PC-3 (cell line): Measurements from ENCODE around the gene NAA40. TPM values are rescaled to one million over a fixed set of nuclear protein-coding genes. Genes with fewer than 3 reads are reported as not detected.

Experiments used
- ATAC-seq: fragments of 200-7000 bp; cut with Tn5 transposase; 2 replicates; pipeline ENCODE4 v1.9.1; 2020; ENCODE audit warnings: mild to moderate bottlenecking, moderate library complexity
- Bru-seq: library from RNA; stranded (reverse); fragments of 400-500 nt; gene quantifications from one replicate; lab custom pipeline; 2021; lab: Mats Ljungman, UMichigan
- BruChase-seq, 2 experiments: library from RNA; stranded (reverse); fragments of 400-500 nt; gene quantifications; one replicate each; lab custom pipeline; 2021; lab: Mats Ljungman, UMichigan
- BruUV-seq: library from RNA; stranded (reverse); fragments of 400-500 nt; replicated peaks from 2 replicates; lab custom pipeline; 2021; lab: Mats Ljungman, UMichigan
- CTCF ChIA-PET: fragments of 300-600 bp; sonication (Branson Sonifier 250); formaldehyde crosslinking; loops from one replicate; lab custom pipeline; 2022; ENCODE audit warnings: antibody characterized with exemption; lab: Charles Lee
- POLR2A ChIA-PET: fragments of 300-600 bp; sonication (Branson Sonifier 250); formaldehyde crosslinking; loops from one replicate; lab custom pipeline; 2022; ENCODE audit warnings: antibody characterized with exemption; ENCODE audit not compliant: unreplicated experiment; lab: Charles Lee
- DNase-seq: peaks from one replicate; pipeline ENCODE4 v3.0.0-alpha.2; 2015
- H2AFZ ChIP-seq: fragments of 300-600 bp; sonication (generic); 2 replicates; pipeline ENCODE4 v1.6.0; 2016; ENCODE audit warnings: antibody characterized with exemption, low read length
- H3F3A ChIP-seq: fragments of 300-600 bp; sonication (generic); one replicate; pipeline ENCODE4 v1.6.0; 2017; ENCODE audit warnings: antibody characterized with exemption, low read length, control low read depth, mild to moderate bottlenecking; ENCODE audit not compliant: unreplicated experiment
- H3K27ac ChIP-seq: fragments of 300-600 bp; sonication (generic); 2 replicates; pipeline ENCODE4 v1.5.1; 2016; ENCODE audit warnings: mild to moderate bottlenecking, low read length
- H3K27me3 ChIP-seq: fragments of 300-600 bp; sonication (generic); 2 replicates; pipeline ENCODE4 v1.6.1; 2016; ENCODE audit warnings: low read length, mixed read lengths
- H3K36me3 ChIP-seq: fragments of 300-600 bp; sonication (generic); 2 replicates; pipeline ENCODE4 v1.6.1; 2016; ENCODE audit warnings: low read depth, mixed run types, low read length, mixed read lengths
- H3K4me1 ChIP-seq: fragments of 300-600 bp; sonication (generic); 2 replicates; pipeline ENCODE4 v1.5.1; 2016; ENCODE audit warnings: low read length; ENCODE audit not compliant: insufficient read depth
- H3K4me2 ChIP-seq: fragments of 300-600 bp; sonication (generic); 2 replicates; pipeline ENCODE4 v1.6.0; 2016; ENCODE audit warnings: low read length
- H3K4me3 ChIP-seq: fragments of 300-600 bp; sonication (generic); 2 replicates; pipeline ENCODE4 v1.5.1; 2016; ENCODE audit warnings: mild to moderate bottlenecking, low read length, mixed read lengths
- H3K79me2 ChIP-seq: fragments of 300-600 bp; sonication (generic); 2 replicates; pipeline ENCODE4 v1.6.1; 2017; ENCODE audit warnings: low read length, mixed read lengths
- H3K9ac ChIP-seq: fragments of 300-600 bp; sonication (generic); 2 replicates; pipeline ENCODE4 v1.6.0; 2016; ENCODE audit warnings: mild to moderate bottlenecking, low read length
- H3K9me2 ChIP-seq: fragments of 300-600 bp; sonication (generic); replicated peaks from 2 replicates; pipeline ENCODE4 v1.6.1; 2016; ENCODE audit warnings: mixed run types, low read length, mixed read lengths
- H3K9me3 ChIP-seq: fragments of 300-600 bp; sonication (generic); 2 replicates; pipeline ENCODE4 v1.6.1; 2016; ENCODE audit warnings: low read length, mixed read lengths
- H4K20me1 ChIP-seq: fragments of 300-600 bp; sonication (generic); 2 replicates; pipeline ENCODE4 v1.6.1; 2016; ENCODE audit warnings: low read length, mixed read lengths
- EZH2 ChIP-seq: fragments of 300-600 bp; sonication (generic); IDR thresholded peaks from one replicate; pipeline ENCODE4 v1.6.1; 2017; ENCODE audit warnings: antibody characterized with exemption, mild to moderate bottlenecking, low read length; ENCODE audit not compliant: unreplicated experiment
- EZH2phosphoT487 ChIP-seq: fragments of 300-600 bp; sonication (generic); IDR thresholded peaks from 2 replicates; pipeline ENCODE4 v1.6.1; 2018; ENCODE audit warnings: mild to moderate bottlenecking, antibody characterized with exemption, low read length, borderline replicate concordance
- intact Hi-C: fragments of 100-400 bp; cut with micrococcal nuclease; formaldehyde crosslinking; loops from 2 replicates; pipeline ENCODE4 v1.9.0; 2023
- long read RNA-seq: library from polyadenylated mRNA; unstranded; transcript quantifications from one replicate; pipeline ENCODE4 v2.0.0, GENCODE V29; 2021; ENCODE audit not compliant: unreplicated experiment
- total RNA-seq: library from RNA; depleted of rRNA; stranded (reverse); fragments of >200 nt; gene quantifications from 2 replicates; pipeline ENCODE4 v1.2.3, GENCODE V29; 2014; rRNA removed
- TF ChIP-seq, protein P1 (sequence below): fragments of 300-600 bp; sonication (generic); conservative IDR thresholded peaks from 2 replicates; pipeline ENCODE4 v1.5.1; 2017; ENCODE audit warnings: antibody characterized with exemption, low read depth, mild to moderate bottlenecking, low read length

Gene NAA40
- total RNA-seq (20.9 and 26.7 TPM in 2 replicates), Bru-seq, nascent RNA (percentile 78 among the genes with signal in this experiment), BruChase-seq, experiment 1, labeled RNA remaining after a 6-hour chase (percentile 82 among the genes with signal in this experiment), BruChase-seq, experiment 2, labeled RNA remaining after a 2-hour chase (percentile 81 among the genes with signal in this experiment)
- long read RNA-seq, full-length matches to known transcripts: 11 of 30 reads
- long read RNA-seq, partial matches to known transcripts: 1 of 30 reads
- long read RNA-seq, other reads (novel, unspliced or antisense): 18 of 30 reads

DNA sequence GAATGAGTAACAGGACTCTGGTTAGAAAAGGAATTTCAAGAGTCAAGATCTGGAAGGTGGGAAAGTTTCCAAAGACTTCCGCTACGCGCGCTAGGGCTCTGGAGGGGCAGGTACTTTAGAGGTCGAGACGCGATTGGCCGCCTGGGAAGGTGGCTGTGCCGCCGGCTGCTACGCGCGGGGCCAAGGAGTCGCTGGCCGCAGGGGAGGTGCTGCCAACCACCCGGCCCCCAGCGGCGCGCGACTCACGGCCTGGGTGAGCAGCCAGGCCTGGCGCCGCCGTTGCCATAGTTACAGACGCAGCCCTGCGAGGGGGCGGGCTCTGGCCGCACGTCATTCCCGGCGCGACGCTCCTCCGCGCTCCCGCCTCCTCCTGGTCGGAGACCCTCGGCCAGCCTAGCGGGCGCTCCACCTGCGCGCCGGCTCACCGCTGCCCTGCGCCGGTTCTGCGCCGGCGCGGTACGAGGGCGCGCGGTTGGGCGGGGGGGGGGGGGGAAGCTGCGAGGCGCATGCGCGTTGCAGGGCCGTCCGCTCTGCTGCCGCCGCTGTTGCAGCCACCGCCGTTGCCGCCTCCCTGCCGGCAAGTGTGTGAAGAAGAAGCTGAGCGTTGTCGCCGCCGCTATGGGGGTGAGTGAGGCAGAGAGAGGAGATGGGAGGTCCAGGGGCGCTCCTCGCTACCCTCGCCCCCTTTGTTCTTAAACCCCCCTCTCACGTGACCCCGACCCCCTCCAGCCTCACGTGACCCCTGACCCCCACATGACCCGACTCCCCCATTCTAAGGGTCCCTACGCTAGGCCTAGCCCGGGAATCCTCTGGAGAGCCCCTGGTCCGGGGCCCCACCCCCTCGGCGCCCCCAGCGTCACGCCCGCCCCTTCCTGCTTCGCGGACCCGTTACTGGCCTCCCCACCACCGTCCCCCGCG, at the start of gene NAA40:
Gene NAA40, plus strand, starts transcription at position 524 of the 918 bp plus-strand sequence. Its CDS starts 95 bp downstream, at position 619.
- no TSS peak for BruUV-seq
- ChIA-PET CTCF (interaction anchor here (0.5 to 1.9 kb wide), 5 partner anchors 7 to 379 kb away, joined by 3 to 8 read pairs (median 5); partner anchors contain the start of genes MARK2 and PRDX5), POLR2A (no interaction called here)
- H3K9me3 ChIP-seq: no peaks in the 10 kb centered on the region
- peak; percentile 95 for ATAC-seq
- peaks cover 49% of the 10 kb centered on the region for H3K79me2 ChIP-seq
- H3K27me3 ChIP-seq: no peaks in the 10 kb centered on the region
- peak within 1 kb of the TSS; percentile 100 for H3K4me2 ChIP-seq
- peak within 1 kb of the TSS; percentile 8 for H3K27ac ChIP-seq
- H3K36me3 ChIP-seq: peaks cover 4% of the 10 kb centered on the region; the same call in 1 of the 2 replicates
- H2AFZ ChIP-seq: peak within 1 kb of the TSS; percentile 93
- peak within 1 kb of the TSS; percentile 87 for H3K9ac ChIP-seq
- peak; percentile 99 for DNase-seq
- H4K20me1 ChIP-seq: peaks cover 5% of the 10 kb centered on the region; the same call in 1 of the 2 replicates
- H3F3A ChIP-seq: no peaks in the 10 kb centered on the region
- peak within 1 kb of the TSS; percentile 95 for H3K4me3 ChIP-seq
- H3K9me2 ChIP-seq: no peaks in the 10 kb centered on the region
- intact Hi-C loops: loop anchor here (2.0 kb wide), 1 partner anchor 98 kb away; no protein-coding TSS in a partner anchor
- H3K4me1 ChIP-seq: peaks cover 14% of the 10 kb centered on the region
- TF ChIP-seq EZH2phosphoT487: peak; percentile 84
- no peak for TF ChIP-seq EZH2

DNA sequence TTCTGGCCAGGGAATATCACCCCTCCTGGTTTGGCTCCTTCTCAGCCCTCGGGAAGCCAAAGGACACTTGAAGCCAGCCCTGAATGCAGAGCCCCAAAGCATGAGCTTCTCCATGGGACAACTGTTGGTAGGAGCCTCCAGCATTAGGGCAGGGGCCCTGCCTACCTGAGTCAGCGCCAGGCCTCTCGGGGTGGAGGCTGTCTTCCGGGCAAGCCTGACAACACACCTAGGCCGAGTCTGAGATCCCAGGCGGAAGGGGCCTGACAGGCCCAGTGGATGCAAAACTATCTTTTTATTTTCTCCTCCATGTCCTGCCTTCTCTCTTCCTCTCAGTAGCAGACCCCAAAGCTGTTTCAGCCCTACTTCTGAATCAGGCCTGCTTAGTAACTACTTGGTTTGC, 49.5 kb upstream of the NAA40 start:
- H3K27me3 ChIP-seq: no peaks in the 10 kb centered on the region
- peak overlapping the region; percentile 83 for H3K4me2 ChIP-seq
- no TSS peak for BruUV-seq
- H3K9me3 ChIP-seq: no peaks in the 10 kb centered on the region
- H3K79me2 ChIP-seq: peaks cover 84% of the 10 kb centered on the region
- TF ChIP-seq, protein P1, sequence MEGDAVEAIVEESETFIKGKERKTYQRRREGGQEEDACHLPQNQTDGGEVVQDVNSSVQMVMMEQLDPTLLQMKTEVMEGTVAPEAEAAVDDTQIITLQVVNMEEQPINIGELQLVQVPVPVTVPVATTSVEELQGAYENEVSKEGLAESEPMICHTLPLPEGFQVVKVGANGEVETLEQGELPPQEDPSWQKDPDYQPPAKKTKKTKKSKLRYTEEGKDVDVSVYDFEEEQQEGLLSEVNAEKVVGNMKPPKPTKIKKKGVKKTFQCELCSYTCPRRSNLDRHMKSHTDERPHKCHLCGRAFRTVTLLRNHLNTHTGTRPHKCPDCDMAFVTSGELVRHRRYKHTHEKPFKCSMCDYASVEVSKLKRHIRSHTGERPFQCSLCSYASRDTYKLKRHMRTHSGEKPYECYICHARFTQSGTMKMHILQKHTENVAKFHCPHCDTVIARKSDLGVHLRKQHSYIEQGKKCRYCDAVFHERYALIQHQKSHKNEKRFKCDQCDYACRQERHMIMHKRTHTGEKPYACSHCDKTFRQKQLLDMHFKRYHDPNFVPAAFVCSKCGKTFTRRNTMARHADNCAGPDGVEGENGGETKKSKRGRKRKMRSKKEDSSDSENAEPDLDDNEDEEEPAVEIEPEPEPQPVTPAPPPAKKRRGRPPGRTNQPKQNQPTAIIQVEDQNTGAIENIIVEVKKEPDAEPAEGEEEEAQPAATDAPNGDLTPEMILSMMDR: no peak
- no peak for TF ChIP-seq EZH2phosphoT487
- TF ChIP-seq EZH2: no peak
- peaks cover 28% of the 10 kb centered on the region for H3K4me1 ChIP-seq
- peaks cover 4% of the 10 kb centered on the region for H3F3A ChIP-seq
- peak overlapping the region; percentile 75 for H3K9ac ChIP-seq
- H3K27ac ChIP-seq: peak overlapping the region; percentile 88
- ATAC-seq: no peak
- H4K20me1 ChIP-seq: peaks cover 42% of the 10 kb centered on the region; the same call in 1 of the 2 replicates
- H3K9me2 ChIP-seq: no peaks in the 10 kb centered on the region
- peak overlapping the region; percentile 64 for H3K4me3 ChIP-seq
- H3K36me3 ChIP-seq: peaks cover 4% of the 10 kb centered on the region; the same call in 1 of the 2 replicates
- DNase-seq: no peak
- intact Hi-C loops: no loop called here
- ChIA-PET CTCF (no interaction called here), POLR2A (no interaction called here)
- no peak overlapping the region for H2AFZ ChIP-seq

DNA sequence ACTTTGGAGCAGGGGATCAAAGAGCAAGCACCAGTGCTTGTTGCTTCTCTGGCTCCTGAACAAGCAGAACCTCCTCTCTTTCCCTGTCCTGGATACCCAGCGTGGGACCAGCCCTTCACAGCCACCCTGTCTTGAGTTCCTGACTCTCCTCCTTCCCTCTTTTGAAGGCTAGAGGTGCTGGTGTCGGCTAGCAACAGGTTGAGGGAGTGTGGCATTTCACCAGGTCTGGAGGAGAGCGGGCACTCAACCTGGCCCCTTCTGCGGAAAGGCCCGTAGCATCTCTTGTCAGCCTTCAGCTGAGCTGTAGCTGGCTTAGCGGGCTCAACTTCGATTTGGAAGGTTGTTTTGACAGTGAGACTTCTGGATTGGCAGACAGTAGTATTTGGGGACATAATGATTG, 48.4 kb upstream of the NAA40 start:
- ChIA-PET POLR2A (no interaction called here), CTCF (no interaction called here)
- Histone ChIP-seq H3K27ac (no peak overlapping the region), H3K27me3 (no peaks in the 10 kb centered on the region), H3K4me3 (no peak overlapping the region), H3K9me3 (no peaks in the 10 kb centered on the region), H2AFZ (no peak overlapping the region), H3K9me2 (no peaks in the 10 kb centered on the region), H3K4me1 (peaks cover 28% of the 10 kb centered on the region), H3K79me2 (peaks cover 73% of the 10 kb centered on the region), H3F3A (peaks cover 4% of the 10 kb centered on the region), H3K4me2 (no peak overlapping the region), H4K20me1 (peaks cover 37% of the 10 kb centered on the region; the same call in 1 of the 2 replicates), H3K9ac (no peak overlapping the region), H3K36me3 (peaks cover 11% of the 10 kb centered on the region; the same call in 1 of the 2 replicates)
- intact Hi-C loops: no loop called here
- DNase-seq: no peak
- TF ChIP-seq EZH2phosphoT487 (no peak), EZH2 (no peak)
- TF ChIP-seq, protein P1: no peak
- no TSS peak for BruUV-seq
- no peak for ATAC-seq
